ENCODE measurements around the gene APAF1. TPM values are rescaled to one million over a fixed set of nuclear protein-coding genes. Genes with fewer than 3 reads are reported as not detected.

Gene APAF1
- total and polyA plus RNA-seq, 9 of the 15 experiments (the other 6 are each of a cell fraction or from before 2014, with no cell fraction given) = 5.1 to 15.7 (median 9.9) TPM

DNA sequence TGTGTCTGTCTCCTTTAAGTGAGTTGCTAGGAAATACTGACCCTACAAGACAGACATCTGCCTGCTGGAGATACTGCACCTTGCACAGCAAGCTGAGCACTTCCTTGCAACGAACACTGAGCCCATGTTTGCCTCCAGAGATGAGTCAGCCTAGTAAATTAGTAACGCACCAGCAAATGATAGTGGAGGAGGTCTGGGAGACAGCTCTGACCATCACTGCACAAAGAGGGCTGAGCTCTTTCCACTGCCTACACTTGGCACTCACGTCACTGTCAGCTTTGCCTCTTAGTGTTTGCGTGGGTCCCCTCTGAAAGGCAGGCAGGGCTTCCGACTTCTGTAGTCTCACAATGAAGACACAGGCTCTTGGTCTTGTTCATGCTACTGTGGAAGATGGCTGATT lies 109.0 kb downstream of the APAF1 start (continued):
- TF ChIP-seq CHD4 (IDR thresholded peaks at IDR 0.05; ENCODE audit: insufficient read depth, insufficient replicate concordance, low read depth, low read length, poor library complexity, severe bottlenecking) = no peak
- no peak for TF ChIP-seq RNF2 (IDR thresholded peaks at IDR 0.05)
- no peak for TF ChIP-seq MYBL2 (IDR thresholded peaks at IDR 0.05; ENCODE audit: low read depth)
- no peak for TF ChIP-seq MYBL2 (CRISPR knock-in tag; IDR thresholded peaks at IDR 0.05; ENCODE audit: borderline replicate concordance)
- TF ChIP-seq, protein P1, sequence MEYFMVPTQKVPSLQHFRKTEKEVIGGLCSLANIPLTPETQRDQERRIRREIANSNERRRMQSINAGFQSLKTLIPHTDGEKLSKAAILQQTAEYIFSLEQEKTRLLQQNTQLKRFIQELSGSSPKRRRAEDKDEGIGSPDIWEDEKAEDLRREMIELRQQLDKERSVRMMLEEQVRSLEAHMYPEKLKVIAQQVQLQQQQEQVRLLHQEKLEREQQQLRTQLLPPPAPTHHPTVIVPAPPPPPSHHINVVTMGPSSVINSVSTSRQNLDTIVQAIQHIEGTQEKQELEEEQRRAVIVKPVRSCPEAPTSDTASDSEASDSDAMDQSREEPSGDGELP (CRISPR knock-in tag; IDR thresholded peaks at IDR 0.05; ENCODE audit: borderline replicate concordance) = 0 out of 2 replicates have a peak, but pooled peaks have one; percentile 46
- TF ChIP-seq RUNX1 (IDR thresholded peaks at IDR 0.05; ENCODE audit: low read depth) = no peak
- TF ChIP-seq TAL1 (IDR thresholded peaks at IDR 0.05) = peak; percentile 62
- TF ChIP-seq, protein P2, sequence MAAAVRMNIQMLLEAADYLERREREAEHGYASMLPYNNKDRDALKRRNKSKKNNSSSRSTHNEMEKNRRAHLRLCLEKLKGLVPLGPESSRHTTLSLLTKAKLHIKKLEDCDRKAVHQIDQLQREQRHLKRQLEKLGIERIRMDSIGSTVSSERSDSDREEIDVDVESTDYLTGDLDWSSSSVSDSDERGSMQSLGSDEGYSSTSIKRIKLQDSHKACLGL (CRISPR knock-in tag; IDR thresholded peaks at IDR 0.05; ENCODE audit: borderline replicate concordance, poor library complexity, severe bottlenecking) = no peak
- no peak for TF ChIP-seq RBM15 (IDR thresholded peaks at IDR 0.05; ENCODE audit: insufficient read depth, low read length)
- TF ChIP-seq, protein P3, sequence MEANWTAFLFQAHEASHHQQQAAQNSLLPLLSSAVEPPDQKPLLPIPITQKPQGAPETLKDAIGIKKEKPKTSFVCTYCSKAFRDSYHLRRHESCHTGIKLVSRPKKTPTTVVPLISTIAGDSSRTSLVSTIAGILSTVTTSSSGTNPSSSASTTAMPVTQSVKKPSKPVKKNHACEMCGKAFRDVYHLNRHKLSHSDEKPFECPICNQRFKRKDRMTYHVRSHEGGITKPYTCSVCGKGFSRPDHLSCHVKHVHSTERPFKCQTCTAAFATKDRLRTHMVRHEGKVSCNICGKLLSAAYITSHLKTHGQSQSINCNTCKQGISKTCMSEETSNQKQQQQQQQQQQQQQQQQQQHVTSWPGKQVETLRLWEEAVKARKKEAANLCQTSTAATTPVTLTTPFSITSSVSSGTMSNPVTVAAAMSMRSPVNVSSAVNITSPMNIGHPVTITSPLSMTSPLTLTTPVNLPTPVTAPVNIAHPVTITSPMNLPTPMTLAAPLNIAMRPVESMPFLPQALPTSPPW (CRISPR knock-in tag; IDR thresholded peaks at IDR 0.05) = 0 out of 2 replicates have a peak, but pooled peaks have one; percentile 16
- TF ChIP-seq, protein P4, sequence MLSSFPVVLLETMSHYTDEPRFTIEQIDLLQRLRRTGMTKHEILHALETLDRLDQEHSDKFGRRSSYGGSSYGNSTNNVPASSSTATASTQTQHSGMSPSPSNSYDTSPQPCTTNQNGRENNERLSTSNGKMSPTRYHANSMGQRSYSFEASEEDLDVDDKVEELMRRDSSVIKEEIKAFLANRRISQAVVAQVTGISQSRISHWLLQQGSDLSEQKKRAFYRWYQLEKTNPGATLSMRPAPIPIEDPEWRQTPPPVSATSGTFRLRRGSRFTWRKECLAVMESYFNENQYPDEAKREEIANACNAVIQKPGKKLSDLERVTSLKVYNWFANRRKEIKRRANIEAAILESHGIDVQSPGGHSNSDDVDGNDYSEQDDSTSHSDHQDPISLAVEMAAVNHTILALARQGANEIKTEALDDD (IDR thresholded peaks at IDR 0.05) = peak; percentile 79; the same call in 1 of the 2 replicates
- peak; percentile 72; the same call in 1 of the 2 replicates for TF ChIP-seq SPI1 (IDR thresholded peaks at IDR 0.05; ENCODE audit: borderline replicate concordance, low read depth, low read length)
- TF ChIP-seq TFAM (CRISPR knock-in tag; conservative IDR thresholded peaks at IDR 0.05) = no peak
- TF ChIP-seq, protein P5, sequence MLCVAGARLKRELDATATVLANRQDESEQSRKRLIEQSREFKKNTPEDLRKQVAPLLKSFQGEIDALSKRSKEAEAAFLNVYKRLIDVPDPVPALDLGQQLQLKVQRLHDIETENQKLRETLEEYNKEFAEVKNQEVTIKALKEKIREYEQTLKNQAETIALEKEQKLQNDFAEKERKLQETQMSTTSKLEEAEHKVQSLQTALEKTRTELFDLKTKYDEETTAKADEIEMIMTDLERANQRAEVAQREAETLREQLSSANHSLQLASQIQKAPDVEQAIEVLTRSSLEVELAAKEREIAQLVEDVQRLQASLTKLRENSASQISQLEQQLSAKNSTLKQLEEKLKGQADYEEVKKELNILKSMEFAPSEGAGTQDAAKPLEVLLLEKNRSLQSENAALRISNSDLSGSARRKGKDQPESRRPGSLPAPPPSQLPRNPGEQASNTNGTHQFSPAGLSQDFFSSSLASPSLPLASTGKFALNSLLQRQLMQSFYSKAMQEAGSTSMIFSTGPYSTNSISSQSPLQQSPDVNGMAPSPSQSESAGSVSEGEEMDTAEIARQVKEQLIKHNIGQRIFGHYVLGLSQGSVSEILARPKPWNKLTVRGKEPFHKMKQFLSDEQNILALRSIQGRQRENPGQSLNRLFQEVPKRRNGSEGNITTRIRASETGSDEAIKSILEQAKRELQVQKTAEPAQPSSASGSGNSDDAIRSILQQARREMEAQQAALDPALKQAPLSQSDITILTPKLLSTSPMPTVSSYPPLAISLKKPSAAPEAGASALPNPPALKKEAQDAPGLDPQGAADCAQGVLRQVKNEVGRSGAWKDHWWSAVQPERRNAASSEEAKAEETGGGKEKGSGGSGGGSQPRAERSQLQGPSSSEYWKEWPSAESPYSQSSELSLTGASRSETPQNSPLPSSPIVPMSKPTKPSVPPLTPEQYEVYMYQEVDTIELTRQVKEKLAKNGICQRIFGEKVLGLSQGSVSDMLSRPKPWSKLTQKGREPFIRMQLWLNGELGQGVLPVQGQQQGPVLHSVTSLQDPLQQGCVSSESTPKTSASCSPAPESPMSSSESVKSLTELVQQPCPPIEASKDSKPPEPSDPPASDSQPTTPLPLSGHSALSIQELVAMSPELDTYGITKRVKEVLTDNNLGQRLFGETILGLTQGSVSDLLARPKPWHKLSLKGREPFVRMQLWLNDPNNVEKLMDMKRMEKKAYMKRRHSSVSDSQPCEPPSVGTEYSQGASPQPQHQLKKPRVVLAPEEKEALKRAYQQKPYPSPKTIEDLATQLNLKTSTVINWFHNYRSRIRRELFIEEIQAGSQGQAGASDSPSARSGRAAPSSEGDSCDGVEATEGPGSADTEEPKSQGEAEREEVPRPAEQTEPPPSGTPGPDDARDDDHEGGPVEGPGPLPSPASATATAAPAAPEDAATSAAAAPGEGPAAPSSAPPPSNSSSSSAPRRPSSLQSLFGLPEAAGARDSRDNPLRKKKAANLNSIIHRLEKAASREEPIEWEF (CRISPR knock-in tag; IDR thresholded peaks at IDR 0.05) = no peak
- TF ChIP-seq DPF2 (IDR thresholded peaks at IDR 0.05) = peak; percentile 81
- TF ChIP-seq, protein P6, sequence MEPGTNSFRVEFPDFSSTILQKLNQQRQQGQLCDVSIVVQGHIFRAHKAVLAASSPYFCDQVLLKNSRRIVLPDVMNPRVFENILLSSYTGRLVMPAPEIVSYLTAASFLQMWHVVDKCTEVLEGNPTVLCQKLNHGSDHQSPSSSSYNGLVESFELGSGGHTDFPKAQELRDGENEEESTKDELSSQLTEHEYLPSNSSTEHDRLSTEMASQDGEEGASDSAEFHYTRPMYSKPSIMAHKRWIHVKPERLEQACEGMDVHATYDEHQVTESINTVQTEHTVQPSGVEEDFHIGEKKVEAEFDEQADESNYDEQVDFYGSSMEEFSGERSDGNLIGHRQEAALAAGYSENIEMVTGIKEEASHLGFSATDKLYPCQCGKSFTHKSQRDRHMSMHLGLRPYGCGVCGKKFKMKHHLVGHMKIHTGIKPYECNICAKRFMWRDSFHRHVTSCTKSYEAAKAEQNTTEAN (CRISPR knock-in tag; IDR thresholded peaks at IDR 0.05) = no peak

All from K562 (cell line).